ENCODE measurements around the gene CHD9. TPM values are rescaled to one million over a fixed set of nuclear protein-coding genes. Genes with fewer than 3 reads are reported as not detected.
A peak's percentile ranks its signal among the peaks of the same experiment; 100 is the strongest.

The CHD9 gene
- total RNA-seq, 4 donors from 2014 or later: 45.2 to 64.0 (median 49.5) TPM

- Histone ChIP-seq H3K27ac (replicated peaks in 1 of 4) (peak overlapping the region; percentile 93 to 97 (median 96)), H3K27me3 (no peaks in the 10 kb centered on the region), H3K36me3 (no peaks in the 10 kb centered on the region), H3K4me3 (peak overlapping the region; percentile 83 to 91 (median 90)), H3K9me3 (no peaks in the 10 kb centered on the region), H3K4me1 (peaks cover 22 to 50% (median 44%) of the 10 kb centered on the region in 4 donors)
- no peak for DNase-seq (ENCODE audit: extremely low spot score)
- TF ChIP-seq POLR2AphosphoS5 (IDR thresholded peaks at IDR 0.05) (peak; percentile 48 to 65), EP300 (IDR thresholded peaks at IDR 0.05) (no peak)
- WGBS: 3% methylated on average over 29 of the region's 77 CpGs
- intact Hi-C loops (cut with DNase I): loop anchor here (2.0 to 5.0 kb wide), 3 partner anchors 33 to 77 kb away; partner anchors contain the start of gene CHD9
These were observed 76.7 kb downstream of the CHD9 start for GRCh38 chr16:53131363-53132071.

GRCh38 chr16:53132406-53132805 is 77.6 kb downstream of the CHD9 start:
- Histone ChIP-seq H3K27me3 (no peaks in the 10 kb centered on the region), H3K27ac (replicated peaks in 1 of 4) (peak overlapping the region; percentile 93 to 97 (median 96)), H3K9me3 (no peaks in the 10 kb centered on the region), H3K36me3 (no peaks in the 10 kb centered on the region), H3K4me3 (peak overlapping the region; percentile 83 to 91 (median 90)), H3K4me1 (peaks cover 22 to 55% (median 44%) of the 10 kb centered on the region in 4 donors)
- TF ChIP-seq CTCF (IDR thresholded peaks at IDR 0.05) (no peak), EP300 (IDR thresholded peaks at IDR 0.05) (no peak), POLR2AphosphoS5 (IDR thresholded peaks at IDR 0.05) (no peak), POLR2A (IDR thresholded peaks at IDR 0.05; ENCODE audit: low read depth) (no peak)
- DNase-seq (ENCODE audit: extremely low spot score): no peak
- 64% methylated on average over 6 of the region's 6 CpGs for whole genome bisulfite sequencing
- intact Hi-C loops (cut with DNase I): loop anchor here (5.0 kb wide), 1 partner anchor 75 kb away; no protein-coding TSS in a partner anchor

- Histone ChIP-seq H3K9me3 (no peaks in the 10 kb centered on the region), H3K4me3 (no peak overlapping the region), H3K4me1 (peaks cover 14 to 46% (median 41%) of the 10 kb centered on the region in 4 donors), H3K27me3 (no peaks in the 10 kb centered on the region), H3K27ac (replicated peaks in 1 of 4) (peak overlapping the region in 2 of 4 donors; percentile 40 to 63), H3K36me3 (no peaks in the 10 kb centered on the region)
- no peak for DNase-seq (ENCODE audit: extremely low spot score)
- TF ChIP-seq POLR2AphosphoS5 (IDR thresholded peaks at IDR 0.05) (no peak), EP300 (IDR thresholded peaks at IDR 0.05) (no peak), POLR2A (IDR thresholded peaks at IDR 0.05; ENCODE audit: low read depth) (no peak), CTCF (IDR thresholded peaks at IDR 0.05) (no peak)
- intact Hi-C loops (cut with DNase I): no loop called here
- WGBS: 89% methylated on average over 2 of the region's 2 CpGs
These were observed 80.5 kb downstream of the CHD9 start for GRCh38 chr16:53135329-53135728.

GRCh38 chr16:53142823-53143568 is 88.2 kb downstream of the CHD9 start:
- Histone ChIP-seq H3K27me3 (no peaks in the 10 kb centered on the region), H3K27ac (replicated peaks in 1 of 4) (no peak overlapping the region), H3K4me3 (no peak overlapping the region), H3K36me3 (no peaks in the 10 kb centered on the region), H3K9me3 (no peaks in the 10 kb centered on the region), H3K4me1 (peaks cover 7 to 29% (median 19%) of the 10 kb centered on the region in 4 donors)
- TF ChIP-seq EP300 (IDR thresholded peaks at IDR 0.05) (no peak), POLR2A (IDR thresholded peaks at IDR 0.05; ENCODE audit: low read depth) (no peak), POLR2AphosphoS5 (IDR thresholded peaks at IDR 0.05) (no peak), CTCF (IDR thresholded peaks at IDR 0.05) (no peak)
- no peak for DNase-seq (ENCODE audit: extremely low spot score)
- WGBS: 95% methylated on average over 6 of the region's 6 CpGs
- intact Hi-C loops (cut with DNase I): no loop called here

- Histone ChIP-seq H3K9me3 (peaks cover 0 to 18% (median 8%) of the 10 kb centered on the region in 4 donors), H3K27ac (replicated peaks in 1 of 4) (no peak overlapping the region), H3K4me1 (peaks cover 7 to 21% (median 19%) of the 10 kb centered on the region in 4 donors), H3K4me3 (no peak overlapping the region), H3K27me3 (no peaks in the 10 kb centered on the region), H3K36me3 (no peaks in the 10 kb centered on the region)
- no peak for TF ChIP-seq POLR2AphosphoS5 (IDR thresholded peaks at IDR 0.05)
- TF ChIP-seq POLR2A (IDR thresholded peaks at IDR 0.05; ENCODE audit: low read depth): no peak
- intact Hi-C loops (cut with DNase I): no loop called here
- 100% methylated on average over 3 of the region's 3 CpGs for WGBS
- DNase-seq (ENCODE audit: extremely low spot score): no peak
These were observed 92.8 kb downstream of the CHD9 start for GRCh38 chr16:53147500-53148065.
